HEK293 (cell line): ENCODE measurements around the gene CXCL11.

ENCODE experiments used
- CTCF ChIA-PET: fragments of 350-600 bp; formaldehyde crosslinking; extraction: SDS; loops from one replicate; lab custom pipeline; 2021; ENCODE audit warnings: antibody characterized with exemption; lab: Yijun Ruan, JAX
- POLR2A ChIA-PET: fragments of 300-600 bp; formaldehyde crosslinking; extraction: SDS; loops from one replicate; lab custom pipeline; 2020; ENCODE audit warnings: antibody characterized with exemption, inconsistent platforms; lab: Yijun Ruan, JAX
- H3K27ac ChIP-seq: fragments of 200-500 bp; sonication (Bioruptor generic); 2 replicates; pipeline ENCODE4 v1.5.1; 2014; ENCODE audit warnings: low read depth, low read length, control low read depth, inconsistent platforms; ENCODE audit errors: extremely low read depth
- H3K36me3 ChIP-seq, 2 experiments: fragments of 200-500 bp in 1 of 2; sonication (Bioruptor generic) in 1 of 2; 1 replicate in 1 of 2; 2 replicates in 1 of 2; pipeline ENCODE4 v1.5.1; 2014 to 2017; ENCODE audit warnings: inconsistent platforms in 2 of 2, low read length in 2 of 2; ENCODE audit not compliant: control insufficient read depth in 2 of 2, insufficient read depth in 1 of 2
- H3K4me1 ChIP-seq: fragments of 200-500 bp; sonication (Bioruptor generic); 2 replicates; pipeline ENCODE4 v1.5.1; 2014; ENCODE audit warnings: mild to moderate bottlenecking, low read length, inconsistent platforms; ENCODE audit not compliant: control insufficient read depth, insufficient read depth
- H3K4me3 ChIP-seq: 2 replicates; pipeline ENCODE4 v1.5.1; 2011; ENCODE audit warnings: low read depth, mild to moderate bottlenecking, control low read depth, low read length, moderate library complexity
- H3K9me3 ChIP-seq: fragments of 200-500 bp; sonication (Bioruptor generic); 2 replicates; pipeline ENCODE4 v1.5.1; 2014; ENCODE audit warnings: low read depth, low read length, inconsistent platforms; ENCODE audit not compliant: control insufficient read depth, insufficient read depth
- BCL11A ChIP-seq: fragments of 450-650 bp; formaldehyde crosslinking; IDR thresholded peaks from 2 replicates; pipeline ENCODE4 v1.5.1; 2016; ENCODE audit warnings: low read depth, missing biosample characterization, missing genetic modification characterization
- GFI1B ChIP-seq: fragments of 450-650 bp; formaldehyde crosslinking; IDR thresholded peaks from 2 replicates; pipeline ENCODE4 v1.5.1; 2016; ENCODE audit warnings: missing biosample characterization, missing genetic modification characterization
- KLF1 ChIP-seq: fragments of 450-650 bp; formaldehyde crosslinking; IDR thresholded peaks from 2 replicates; pipeline ENCODE4 v1.5.1; 2016; ENCODE audit warnings: missing biosample characterization, missing genetic modification characterization
- KLF17 ChIP-seq: fragments of 450-650 bp; formaldehyde crosslinking; IDR thresholded peaks from 2 replicates; pipeline ENCODE4 v1.5.1; 2016; ENCODE audit warnings: missing biosample characterization, missing genetic modification characterization
- KLF8 ChIP-seq: fragments of 450-650 bp; formaldehyde crosslinking; IDR thresholded peaks from 2 replicates; pipeline ENCODE4 v1.5.1; 2016; ENCODE audit warnings: missing biosample characterization, missing genetic modification characterization
- MEIS1 ChIP-seq: sonication (generic); formaldehyde crosslinking; IDR thresholded peaks from 2 replicates; pipeline ENCODE4 v1.8.1; 2022; ENCODE audit warnings: missing genetic modification reagents, mild to moderate bottlenecking, borderline replicate concordance
- PRDM1 ChIP-seq: fragments of 450-650 bp; formaldehyde crosslinking; IDR thresholded peaks from 2 replicates; pipeline ENCODE4; 2016; ENCODE audit warnings: missing biosample characterization, missing genetic modification characterization
- SCRT2 ChIP-seq: fragments of 450-650 bp; formaldehyde crosslinking; IDR thresholded peaks from 2 replicates; pipeline ENCODE4 v1.5.1; 2016; ENCODE audit warnings: missing biosample characterization, missing genetic modification characterization
- ZEB2 ChIP-seq: fragments of 450-650 bp; formaldehyde crosslinking; IDR thresholded peaks from 2 replicates; pipeline ENCODE4 v1.5.1; 2016; ENCODE audit warnings: missing biosample characterization, missing genetic modification characterization
- ZNF202 ChIP-seq: fragments of 450-650 bp; formaldehyde crosslinking; IDR thresholded peaks from 2 replicates; pipeline ENCODE4 v1.5.1; 2016; ENCODE audit warnings: missing biosample characterization, missing genetic modification characterization, borderline replicate concordance
- ZNF211 ChIP-seq: fragments of 450-650 bp; formaldehyde crosslinking; IDR thresholded peaks from 2 replicates; pipeline ENCODE4 v1.5.1; 2016; ENCODE audit warnings: low read depth, missing biosample characterization, missing genetic modification characterization
- ZNF292 ChIP-seq: fragments of 450-650 bp; formaldehyde crosslinking; IDR thresholded peaks from 2 replicates; pipeline ENCODE4 v1.5.1; 2016; ENCODE audit warnings: low read depth, missing biosample characterization, missing genetic modification characterization, borderline replicate concordance
- ZNF423 ChIP-seq: fragments of 450-650 bp; formaldehyde crosslinking; IDR thresholded peaks from 2 replicates; pipeline ENCODE4 v1.5.1; 2016; ENCODE audit warnings: missing biosample characterization, missing genetic modification characterization
- ZNF501 ChIP-seq: fragments of 450-650 bp; formaldehyde crosslinking; IDR thresholded peaks from 2 replicates; pipeline ENCODE4 v1.5.1; 2016; ENCODE audit warnings: missing biosample characterization, missing genetic modification characterization
- ZNF510 ChIP-seq: fragments of 450-650 bp; formaldehyde crosslinking; IDR thresholded peaks from 2 replicates; pipeline ENCODE4 v1.5.1; 2018; ENCODE audit warnings: mild to moderate bottlenecking, missing genetic modification characterization, missing biosample characterization; ENCODE audit not compliant: insufficient replicate concordance
- ZNF600 ChIP-seq: fragments of 450-650 bp; formaldehyde crosslinking; IDR thresholded peaks from 2 replicates; pipeline ENCODE4 v1.5.1; 2016; ENCODE audit warnings: missing biosample characterization, missing genetic modification characterization
- ZNF664 ChIP-seq: fragments of 450-650 bp; formaldehyde crosslinking; IDR thresholded peaks from 2 replicates; pipeline ENCODE4 v1.5.1; 2016; ENCODE audit warnings: missing biosample characterization, missing genetic modification characterization
- ZNF747 ChIP-seq: fragments of 450-650 bp; formaldehyde crosslinking; IDR thresholded peaks from 2 replicates; pipeline ENCODE4 v1.5.1; 2016; ENCODE audit warnings: missing biosample characterization, missing genetic modification characterization
- ZNF776 ChIP-seq: fragments of 450-650 bp; formaldehyde crosslinking; IDR thresholded peaks from 2 replicates; pipeline ENCODE4 v1.5.0; 2017; ENCODE audit warnings: missing biosample characterization, missing genetic modification characterization, borderline replicate concordance
- ZNF791 ChIP-seq: fragments of 450-650 bp; formaldehyde crosslinking; IDR thresholded peaks from 2 replicates; pipeline ENCODE4 v1.5.1; 2016; ENCODE audit warnings: missing biosample characterization, missing genetic modification characterization
- ZNF830 ChIP-seq: fragments of 450-650 bp; IDR thresholded peaks from 2 replicates; pipeline ENCODE4 v1.5.0; 2018; ENCODE audit warnings: missing biosample characterization, missing genetic modification characterization, low read depth, mild to moderate bottlenecking, moderate library complexity
- ZNF843 ChIP-seq: fragments of 450-650 bp; formaldehyde crosslinking; IDR thresholded peaks from 2 replicates; pipeline ENCODE4 v1.5.1; 2016; ENCODE audit warnings: missing biosample characterization, missing genetic modification characterization
- ZSCAN16 ChIP-seq: fragments of 450-650 bp; formaldehyde crosslinking; IDR thresholded peaks from 2 replicates; pipeline ENCODE4 v1.5.1; 2016; ENCODE audit warnings: missing biosample characterization, missing genetic modification characterization
- ZSCAN4 ChIP-seq: fragments of 450-650 bp; formaldehyde crosslinking; IDR thresholded peaks from 2 replicates; pipeline ENCODE4 v1.5.1; 2017; ENCODE audit warnings: missing biosample characterization, missing genetic modification characterization
- ZSCAN5A ChIP-seq: fragments of 450-650 bp; formaldehyde crosslinking; IDR thresholded peaks from 2 replicates; pipeline ENCODE4 v1.5.1; 2016; ENCODE audit warnings: missing biosample characterization, missing genetic modification characterization

Gene CXCL11

GRCh38 chr4:76024065-76024464, 11.8 kb downstream of the CXCL11 start:
- H3K4me3 ChIP-seq, result no peak overlapping the region
- no peaks in the 10 kb centered on the region for H3K9me3 ChIP-seq
- H3K4me1 ChIP-seq, result no peaks in the 10 kb centered on the region
- CTCF ChIA-PET, result interaction anchor here (1.5 kb wide), 1 partner anchor 63 kb away, joined by 3 read pairs; no protein-coding TSS in a partner anchor
- H3K27ac ChIP-seq, result no peak overlapping the region
- no peaks in the 10 kb centered on the region for H3K36me3 ChIP-seq
- POLR2A ChIA-PET, result no interaction called here
- TF ChIP-seq SCRT2 (tag by site-specific recombination) (no peak), PRDM1 (tag by site-specific recombination) (no peak), ZSCAN5A (tag by site-specific recombination) (no peak), KLF8 (no peak)

GRCh38 chr4:76023389-76023788, 12.5 kb downstream of the CXCL11 start, which contains the start of gene CXCL10:
Gene CXCL10, minus strand, starts transcription at chr4:76023497. Its CDS starts 66 bp downstream, at chr4:76023431.
- no peak within 1 kb of the TSS for H3K4me3 ChIP-seq
- ChIA-PET POLR2A (no interaction called here), CTCF (no interaction called here)
- H3K4me1 ChIP-seq, result no peaks in the 10 kb centered on the region
- no peak within 1 kb of the TSS for H3K27ac ChIP-seq
- no peaks in the 10 kb centered on the region for H3K36me3 ChIP-seq
- H3K9me3 ChIP-seq, result no peaks in the 10 kb centered on the region
- TF ChIP-seq MEIS1 (no peak), BCL11A (tag by site-specific recombination) (no peak), ZNF830 (tag by site-specific recombination) (no peak), ZNF600 (no peak), ZNF510 (tag by site-specific recombination) (no peak), ZNF776 (tag by site-specific recombination) (no peak)

- no peak overlapping the region for H3K4me3 ChIP-seq
- POLR2A ChIA-PET, result no interaction called here
- no peaks in the 10 kb centered on the region for H3K9me3 ChIP-seq
- no peaks in the 10 kb centered on the region for H3K36me3 ChIP-seq
- no peaks in the 10 kb centered on the region for H3K4me1 ChIP-seq
- no peak for TF ChIP-seq ZSCAN16 (tag by site-specific recombination)
- TF ChIP-seq ZNF843 (tag by site-specific recombination), result no peak
- no peak for TF ChIP-seq ZNF292 (tag by site-specific recombination)
- TF ChIP-seq ZNF423 (tag by site-specific recombination), result no peak
- TF ChIP-seq ZEB2 (tag by site-specific recombination), result no peak
- TF ChIP-seq ZNF202 (tag by site-specific recombination), result no peak
- TF ChIP-seq KLF1 (tag by site-specific recombination), result no peak
- no peak for TF ChIP-seq GFI1B (tag by site-specific recombination)
- no peak for TF ChIP-seq ZNF510 (tag by site-specific recombination)
- TF ChIP-seq, all 188 proteins: peak for 0
- H3K27ac ChIP-seq, result no peak overlapping the region
- CTCF ChIA-PET, result no interaction called here
Observed at GRCh38 chr4:76022677-76023076, 13.2 kb downstream of the CXCL11 start.

- TF ChIP-seq ZNF747 (no peak), ZNF664 (tag by site-specific recombination) (no peak), ZNF791 (tag by site-specific recombination) (no peak), ZSCAN4 (no peak), ZSCAN5A (tag by site-specific recombination) (no peak), KLF17 (no peak), ZNF501 (tag by site-specific recombination) (no peak), ZNF211 (tag by site-specific recombination) (no peak)
- Histone ChIP-seq H3K36me3 (no peaks in the 10 kb centered on the region), H3K27ac (no peak overlapping the region), H3K4me3 (no peak overlapping the region), H3K4me1 (no peaks in the 10 kb centered on the region), H3K9me3 (no peaks in the 10 kb centered on the region)
- ChIA-PET CTCF (no interaction called here), POLR2A (no interaction called here)
Observed at GRCh38 chr4:76022031-76022430, 13.8 kb downstream of the CXCL11 start.
